GM12873 (cell line): ENCODE results near the gene SNRPD3.

Source experiments
- CTCF ChIP-seq: IDR thresholded peaks from 2 replicates; pipeline ENCODE4 v1.5.1; 2012; ENCODE audit warnings: low read depth, mild to moderate bottlenecking, moderate library complexity, low read length, control low read depth; ENCODE audit not compliant: insufficient read depth; ENCODE audit errors: missing control alignments

SNRPD3 gene

GRCh38 chr22:24555165-24556039 lies at the start of gene SNRPD3:
SNRPD3 (plus strand) TSS chr22:24555999; CDS start chr22:24557675, 1,676 bp downstream.
- no peak for TF ChIP-seq CTCF

GRCh38 chr22:24506802-24507438 lies 48.9 kb upstream of the SNRPD3 start:
- no peak for TF ChIP-seq CTCF

GRCh38 chr22:24507716-24508115 lies 48.1 kb upstream of the SNRPD3 start:
- no peak for TF ChIP-seq CTCF

- no peak for TF ChIP-seq CTCF
Measured at GRCh38 chr22:24510637-24511625, 44.9 kb upstream of the SNRPD3 start.

GRCh38 chr22:24512043-24512442 lies 43.8 kb upstream of the SNRPD3 start:
- no peak for TF ChIP-seq CTCF

- TF ChIP-seq CTCF = no peak
Measured at GRCh38 chr22:24513378-24514240, 42.2 kb upstream of the SNRPD3 start.
